Muscle layer of colon (tissue), 2 donors: ENCODE data around the gene PNPLA7.
"Not testable (repeated sequence)": the region's sequence is repeated elsewhere in the genome, so short reads cannot be mapped to it uniquely, and the experiment has no call there.

ENCODE experiments used
- H3K27ac ChIP-seq: one replicate; pipeline ENCODE4 v1.7.0; 2013; ENCODE audit warnings: low read depth, mild to moderate bottlenecking, low read length, moderate library complexity
- H3K27me3 ChIP-seq, 2 donors: one replicate each; pipeline ENCODE4 v1.7.0; 2013; ENCODE audit warnings: low read length in 2 of 2, mild to moderate bottlenecking in 2 of 2; ENCODE audit not compliant: insufficient read depth in 2 of 2, control insufficient read depth in 1 of 2
- H3K36me3 ChIP-seq: one replicate; pipeline ENCODE4 v1.7.0; 2013; ENCODE audit warnings: mild to moderate bottlenecking, low read length; ENCODE audit not compliant: insufficient read depth
- H3K4me1 ChIP-seq: one replicate; pipeline ENCODE4 v1.7.0; 2013; ENCODE audit warnings: mild to moderate bottlenecking, low read length; ENCODE audit not compliant: insufficient read depth
- H3K4me3 ChIP-seq, 2 donors: one replicate each; pipeline ENCODE4 v1.7.0; 2013; ENCODE audit warnings: low read length in 2 of 2, low read depth in 1 of 2, mild to moderate bottlenecking in 1 of 2, moderate library complexity in 1 of 2
- H3K9ac ChIP-seq: one replicate; pipeline ENCODE4 v1.7.0; 2013; ENCODE audit warnings: low read length
- H3K9me3 ChIP-seq: one replicate; pipeline ENCODE4 v1.7.0; 2013; ENCODE audit warnings: mild to moderate bottlenecking, low read length
- donor health status: abdominal sarcoma.
- donor health status: Adenocarcinoma of cecum.

PNPLA7 gene

GRCh38 chr9:137552022-137552768 lies 2.0 kb upstream of the PNPLA7 start:
- Histone ChIP-seq H3K27me3 (no peaks in the 10 kb centered on the region), H3K4me3 (peak overlapping the region; percentile 53 to 99), H3K4me1 (peaks cover 12% of the 10 kb centered on the region), H3K36me3 (peaks cover 20% of the 10 kb centered on the region), H3K9ac (peak overlapping the region; percentile 37), H3K9me3 (no peaks in the 10 kb centered on the region), H3K27ac (peak overlapping the region; percentile 80)

- peaks cover 12% of the 10 kb centered on the region for H3K4me1 ChIP-seq
- H3K27me3 ChIP-seq, result no peaks in the 10 kb centered on the region
- H3K9ac ChIP-seq, result peak within 1 kb of the TSS; percentile 37
- peak within 1 kb of the TSS; percentile 53 to 99 for H3K4me3 ChIP-seq
- H3K27ac ChIP-seq, result peak within 1 kb of the TSS; percentile 80
- peaks cover 14% of the 10 kb centered on the region for H3K36me3 ChIP-seq
- H3K9me3 ChIP-seq, result no peaks in the 10 kb centered on the region
Observed at GRCh38 chr9:137551264-137552021, 1.2 kb upstream of the PNPLA7 start, which contains the start of gene MRPL41. TSS of gene MRPL41 (plus strand) at chr9:137551879. CDS start at chr9:137552082, 203 bp downstream.

GRCh38 chr9:137550958-137551263 lies 709 bp upstream of the PNPLA7 start:
- peak overlapping the region; percentile 49 to 68 for H3K4me3 ChIP-seq
- H3K9ac ChIP-seq, H3K4me1 ChIP-seq, H3K9me3 ChIP-seq, H3K27me3 ChIP-seq: not testable (repeated sequence)
- H3K27ac ChIP-seq, result peak overlapping the region; percentile 68
- H3K36me3 ChIP-seq, result peaks cover 12% of the 10 kb centered on the region

GRCh38 chr9:137547687-137548543 lies 2.3 kb downstream of the PNPLA7 start:
- peaks cover 7% of the 10 kb centered on the region for H3K4me1 ChIP-seq
- H3K36me3 ChIP-seq, result no peaks in the 10 kb centered on the region
- no peaks in the 10 kb centered on the region for H3K27me3 ChIP-seq
- H3K9ac ChIP-seq, result no peak overlapping the region
- no peaks in the 10 kb centered on the region for H3K9me3 ChIP-seq
- no peak overlapping the region for H3K4me3 ChIP-seq
- no peak overlapping the region for H3K27ac ChIP-seq

- Histone ChIP-seq H3K27ac (no peak overlapping the region), H3K9ac (no peak overlapping the region), H3K4me1 (peaks cover 5% of the 10 kb centered on the region), H3K9me3 (no peaks in the 10 kb centered on the region), H3K4me3 (no peak overlapping the region), H3K36me3 (no peaks in the 10 kb centered on the region), H3K27me3 (no peaks in the 10 kb centered on the region)
Observed at GRCh38 chr9:137545123-137545522, 5.1 kb downstream of the PNPLA7 start.

- Histone ChIP-seq H3K36me3 (no peaks in the 10 kb centered on the region), H3K9ac (no peak overlapping the region), H3K27ac (no peak overlapping the region), H3K4me1 (no peaks in the 10 kb centered on the region), H3K27me3 (no peaks in the 10 kb centered on the region), H3K9me3 (no peaks in the 10 kb centered on the region), H3K4me3 (no peak overlapping the region)
Observed at GRCh38 chr9:137544176-137544760, 5.9 kb downstream of the PNPLA7 start.

GRCh38 chr9:137543237-137543963 lies 6.8 kb downstream of the PNPLA7 start:
- Histone ChIP-seq H3K9me3 (no peaks in the 10 kb centered on the region), H3K36me3 (no peaks in the 10 kb centered on the region), H3K27me3 (no peaks in the 10 kb centered on the region), H3K9ac (no peak overlapping the region), H3K4me3 (no peak overlapping the region), H3K27ac (no peak overlapping the region), H3K4me1 (no peaks in the 10 kb centered on the region)

- no peak overlapping the region for H3K27ac ChIP-seq
- no peaks in the 10 kb centered on the region for H3K27me3 ChIP-seq
- no peak overlapping the region for H3K4me3 ChIP-seq
- H3K36me3 ChIP-seq, result no peaks in the 10 kb centered on the region
- H3K9ac ChIP-seq, result no peak overlapping the region
- no peaks in the 10 kb centered on the region for H3K9me3 ChIP-seq
- H3K4me1 ChIP-seq, result no peaks in the 10 kb centered on the region
Observed at GRCh38 chr9:137542486-137542885, 7.7 kb downstream of the PNPLA7 start.

- Histone ChIP-seq H3K4me1 (no peaks in the 10 kb centered on the region), H3K4me3 (no peak overlapping the region), H3K9me3 (no peaks in the 10 kb centered on the region), H3K36me3 (no peaks in the 10 kb centered on the region), H3K9ac (no peak overlapping the region), H3K27ac (no peak overlapping the region), H3K27me3 (no peaks in the 10 kb centered on the region)
Observed at GRCh38 chr9:137540536-137540935, 9.7 kb downstream of the PNPLA7 start.

GRCh38 chr9:137538058-137538457 lies 12.1 kb downstream of the PNPLA7 start:
- Histone ChIP-seq H3K9me3 (no peaks in the 10 kb centered on the region), H3K27ac (no peak overlapping the region), H3K4me1 (peaks cover 9% of the 10 kb centered on the region), H3K36me3 (no peaks in the 10 kb centered on the region), H3K4me3 (no peak overlapping the region), H3K27me3 (no peaks in the 10 kb centered on the region), H3K9ac (no peak overlapping the region)
